Right lobe of liver (tissue), 6 donors: ENCODE measurements around the gene NEK10. TPM values are rescaled to one million over a fixed set of nuclear protein-coding genes. Genes with fewer than 3 reads are reported as not detected.

ENCODE experiments used
- ATAC-seq, 4 donors: fragments of 200-7000 bp; cut with Tn5 transposase; one replicate each; pipeline ENCODE4 v1.9.1; 2020; ENCODE audit warnings: mild to moderate bottlenecking in 4 of 4, moderate library complexity in 4 of 4
- DNase-seq, 3 donors: peaks; one replicate each; pipeline ENCODE4 v3.0.0-alpha.2; 2020
- H3K27ac ChIP-seq, 3 donors: fragments of 200-600 bp; one replicate each; pipeline ENCODE4 v1.8.0; 2022
- H3K27me3 ChIP-seq, 2 donors: fragments of 200-600 bp; one replicate each; pipeline ENCODE4 v1.8.0; 2022
- H3K36me3 ChIP-seq, 4 donors: fragments of 200-600 bp; sonication (generic) in 1 of 4; one replicate each; pipeline versions ENCODE4 v1.5.1 to v1.8.0; 2017 to 2022; ENCODE audit warnings: control low read depth in 1 of 4
- H3K4me1 ChIP-seq, 4 donors: fragments of 200-600 bp; sonication (generic) in 1 of 4; one replicate each; pipeline versions ENCODE4 v1.5.1 to v1.8.0; 2017 to 2022; ENCODE audit warnings: control low read depth in 1 of 4
- H3K4me3 ChIP-seq, 3 donors: fragments of 200-600 bp; one replicate each; pipeline ENCODE4 v1.8.0; 2022
- H3K9me3 ChIP-seq, 4 donors: fragments of 200-600 bp; sonication (generic) in 1 of 4; one replicate each; pipeline versions ENCODE4 v1.5.1 to v1.8.0; 2017 to 2022; ENCODE audit warnings: control low read depth in 1 of 4
- CTCF ChIP-seq, 4 donors: fragments of 200-600 bp in 3 of 4; fragments of 450-650 bp in 1 of 4; IDR thresholded peaks; one replicate each; pipeline versions ENCODE4 v1.5.1 to v1.8.0; 2016 to 2022; ENCODE audit warnings: antibody characterized with exemption in 4 of 4, mild to moderate bottlenecking in 2 of 4
- POLR2A ChIP-seq: fragments of 450-650 bp; IDR thresholded peaks from one replicate; pipeline ENCODE4 v1.6.1; 2017; ENCODE audit warnings: antibody characterized with exemption, mild to moderate bottlenecking
- WGBS: methylation state at CpG from one replicate; pipeline ENCODE4 v1.1.6; 2018; ENCODE audit warnings: low coverage, low lambda C conversion rate; ENCODE audit not compliant: insufficient coverage; ENCODE audit errors: missing lambda C conversion rate; 5-methylcytosine and 5-hydroxymethylcytosine counted together
- intact Hi-C, 2 donors: fragments of 100-400 bp; cut with DNase I; formaldehyde crosslinking; loops; one replicate each; pipeline versions ENCODE4 v1.11.2 to v1.14.1; 2022
- total RNA-seq, 6 experiments: library from RNA; depleted of rRNA in 2 of 6; stranded (reverse); fragments of >200 nt in 2 of 6; fragmentation: NEBNext Ultra II Directional in 3 of 6; extraction: Animal tissue kit (Norgen Biotek cat#: 25700) in 3 of 6; gene quantifications; one replicate each; pipeline versions ENCODE4 v1.1.0 to v1.2.4, GENCODE V29; 2016 to 2023
- donor health status: DM: no; HTN: yes; CAD: no.
- donor health status: DM: no; HTN: no; CAD: no.
- donor health status: DM: no; HTN: no; CAD: no.
- donor health status: DM: no; HTN: yes; CAD: no.
- donor health status: DM: no; HTN: yes; CAD: no.

NEK10 gene
- total RNA-seq, 6 experiments from 2014 or later, result 0.43 to 2.5 (median 0.87) TPM

GRCh38 chr3:27081992-27082607, 287.1 kb downstream of the NEK10 start:
- H3K36me3 ChIP-seq, result no peaks in the 10 kb centered on the region
- DNase-seq, result no peak
- intact Hi-C loops, result no loop called here

GRCh38 chr3:27081566-27081965, 287.6 kb downstream of the NEK10 start:
- H3K36me3 ChIP-seq, result no peaks in the 10 kb centered on the region
- WGBS, result 62% methylated on average over 5 of the region's 5 CpGs
- no peaks in the 10 kb centered on the region for H3K9me3 ChIP-seq
- H3K4me1 ChIP-seq, result no peaks in the 10 kb centered on the region
- ATAC-seq, result no peak
- intact Hi-C loops, result no loop called here
- no peak overlapping the region for H3K4me3 ChIP-seq
- TF ChIP-seq POLR2A (no peak), CTCF (IDR thresholded peaks at IDR 0.05) (no peak)
- DNase-seq, result no peak
- H3K27ac ChIP-seq, result no peak overlapping the region
- H3K27me3 ChIP-seq, result no peaks in the 10 kb centered on the region

More at GRCh38 chr3:27081992-27082607, 287.1 kb downstream of the NEK10 start:
- no peak overlapping the region for H3K4me3 ChIP-seq
- no peaks in the 10 kb centered on the region for H3K4me1 ChIP-seq
- H3K27ac ChIP-seq, result no peak overlapping the region
- TF ChIP-seq CTCF (IDR thresholded peaks at IDR 0.05) (no peak), POLR2A (no peak)
- ATAC-seq, result no peak
- no peaks in the 10 kb centered on the region for H3K27me3 ChIP-seq
- no peaks in the 10 kb centered on the region for H3K9me3 ChIP-seq
- WGBS, result 49% methylated on average over 2 of the region's 2 CpGs

GRCh38 chr3:27080258-27080525, 289.0 kb downstream of the NEK10 start:
- Histone ChIP-seq H3K27ac (no peak overlapping the region), H3K4me3 (no peak overlapping the region), H3K36me3 (no peaks in the 10 kb centered on the region), H3K4me1 (no peaks in the 10 kb centered on the region), H3K9me3 (no peaks in the 10 kb centered on the region), H3K27me3 (no peaks in the 10 kb centered on the region)
- 80% methylated on average over 2 of the region's 2 CpGs for WGBS
- DNase-seq (no peak), ATAC-seq (no peak)
- TF ChIP-seq CTCF (IDR thresholded peaks at IDR 0.05) (no peak), POLR2A (no peak)
- intact Hi-C loops, result no loop called here

- H3K4me1 ChIP-seq, result no peaks in the 10 kb centered on the region
- intact Hi-C loops, result no loop called here
- no peaks in the 10 kb centered on the region for H3K27me3 ChIP-seq
- no peak overlapping the region for H3K4me3 ChIP-seq
- H3K27ac ChIP-seq, result no peak overlapping the region
- DNase-seq, result no peak
- no peak for ATAC-seq
- no peaks in the 10 kb centered on the region for H3K9me3 ChIP-seq
- TF ChIP-seq CTCF (IDR thresholded peaks at IDR 0.05), result no peak
- TF ChIP-seq POLR2A, result no peak
- no peaks in the 10 kb centered on the region for H3K36me3 ChIP-seq
- WGBS, result 32% methylated on average over 5 of the region's 5 CpGs
Measured at GRCh38 chr3:27079427-27080257, 289.5 kb downstream of the NEK10 start.
